ENCODE measurements around the gene S100A13.
"Not testable (repeated sequence)": the region's sequence is repeated elsewhere in the genome, so short reads cannot be mapped to it uniquely, and the experiment has no call there.

S100A13 gene

GRCh38 chr1:153602749-153603148, 24.6 kb downstream of the S100A13 start:
- no peak for DNase-seq

- DNase-seq, result no peak
Observed at GRCh38 chr1:153599847-153600246, 27.5 kb downstream of the S100A13 start.

- DNase-seq, result no peak
Observed at GRCh38 chr1:153598309-153599172, 28.8 kb downstream of the S100A13 start.

DNA sequence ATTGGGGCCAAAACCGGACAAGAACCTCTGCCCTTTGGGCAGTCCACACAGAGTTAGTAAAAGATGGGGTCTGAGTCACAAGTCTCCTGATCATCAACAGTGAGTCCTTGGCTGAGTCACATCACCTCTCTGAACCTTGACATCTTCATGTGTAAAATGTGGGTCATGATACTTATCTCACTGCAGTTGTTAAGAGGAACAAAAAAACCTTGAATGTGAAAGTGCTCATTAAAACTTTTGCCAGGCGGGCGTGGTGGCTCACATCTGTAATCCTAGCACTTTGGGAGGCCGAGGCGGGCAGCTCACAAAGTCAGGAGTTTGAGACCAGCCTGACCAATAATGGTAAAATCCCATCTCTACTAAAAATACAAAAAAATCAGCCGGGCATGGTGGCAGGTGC, 30.1 kb downstream of the S100A13 start:
- no peak for DNase-seq

- no peak for DNase-seq
Observed at GRCh38 chr1:153592748-153593147, 34.6 kb downstream of the S100A13 start.

- DNase-seq, result no peak
Observed at GRCh38 chr1:153588482-153588881, 38.8 kb downstream of the S100A13 start.

- not testable (repeated sequence) for DNase-seq
Observed at GRCh38 chr1:153588033-153588432, 39.3 kb downstream of the S100A13 start.

DNA sequence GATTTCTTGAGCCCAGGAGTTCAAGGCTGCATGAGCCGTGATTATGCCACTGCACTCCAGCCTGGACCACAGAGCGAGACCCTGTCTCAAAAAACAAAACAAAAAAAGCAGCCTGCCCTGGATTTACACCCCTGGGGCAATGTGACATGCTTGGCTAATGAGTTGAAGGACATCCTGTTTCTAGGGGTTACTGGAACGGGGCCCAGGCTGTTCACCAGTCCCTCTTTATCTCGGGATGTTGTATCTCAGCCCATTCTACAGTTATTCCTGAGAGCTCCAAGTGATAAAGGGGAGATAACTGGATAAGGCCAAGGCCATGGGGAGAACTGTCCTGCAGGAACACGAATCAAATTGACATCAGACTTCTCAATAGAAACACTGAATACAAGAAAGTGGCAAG, 40.0 kb downstream of the S100A13 start:
- no peak for DNase-seq

DNA sequence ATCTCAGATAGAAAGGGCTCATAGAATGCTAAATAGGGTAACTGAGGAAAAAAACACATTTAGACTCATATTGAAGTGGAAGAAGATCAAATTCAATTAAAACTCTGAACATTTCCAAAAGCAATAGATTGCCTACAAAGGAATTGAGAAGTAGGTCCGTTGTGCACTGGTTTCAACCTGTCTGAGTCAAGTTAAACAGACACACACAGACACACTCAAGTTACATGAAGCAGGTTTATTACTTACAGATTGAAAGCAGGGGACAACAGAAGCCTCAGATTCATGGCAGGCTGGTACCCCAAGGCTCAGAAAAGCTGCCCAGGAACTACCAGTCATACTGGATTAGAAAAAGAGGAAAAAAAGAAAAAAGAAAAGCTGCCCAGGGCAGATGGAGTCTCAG, 41.0 kb downstream of the S100A13 start:
- DNase-seq, result no peak

DNA sequence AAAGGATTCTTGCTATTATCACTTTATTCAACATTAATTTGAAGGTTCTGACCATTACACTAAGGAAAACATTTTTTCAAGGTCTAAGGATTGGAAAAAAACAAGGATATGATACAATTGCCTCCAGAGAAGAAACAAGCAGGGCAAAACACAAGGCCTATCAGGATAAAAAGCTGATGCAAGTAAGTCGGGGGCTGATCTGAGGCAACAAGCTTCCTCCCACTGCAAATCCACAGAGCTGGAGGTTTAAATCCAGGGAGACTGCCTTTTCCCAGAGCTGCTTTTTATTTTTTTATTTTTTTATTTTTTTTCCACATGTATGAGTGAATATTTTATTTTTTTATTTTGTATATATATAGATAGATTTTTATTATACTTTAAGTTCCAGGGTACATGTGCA, 42.3 kb downstream of the S100A13 start:
- DNase-seq, result no peak

GRCh38 chr1:153583976-153584375, 43.3 kb downstream of the S100A13 start:
- DNase-seq, result no peak

- DNase-seq, result not testable (repeated sequence)
Observed at GRCh38 chr1:153583514-153583913, 43.8 kb downstream of the S100A13 start.

- DNase-seq, result not testable (repeated sequence)
Observed at GRCh38 chr1:153582836-153583235, 44.5 kb downstream of the S100A13 start.

DNA sequence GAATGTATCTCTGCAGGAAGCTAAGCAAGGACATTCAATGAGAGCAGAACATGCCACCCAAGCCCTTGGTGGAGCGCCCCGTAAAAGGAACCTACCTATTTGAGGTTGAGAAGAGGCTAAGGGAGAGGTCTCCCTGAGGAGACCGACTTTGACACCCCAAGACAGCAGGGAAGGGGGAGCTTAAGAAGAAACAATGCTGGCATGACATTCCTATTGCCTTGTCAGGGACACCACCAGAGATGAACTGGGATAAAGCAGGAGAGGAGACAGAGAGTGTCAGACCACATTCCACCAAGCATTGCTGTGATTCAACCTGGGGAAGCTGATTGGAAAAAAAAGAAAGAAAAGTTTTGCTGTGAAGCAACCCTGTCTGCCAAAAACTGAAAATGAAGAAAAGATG, 48.4 kb downstream of the S100A13 start:
- DNase-seq, result no peak

- no peak for DNase-seq
Observed at GRCh38 chr1:153578490-153578889, 48.8 kb downstream of the S100A13 start.

DNA sequence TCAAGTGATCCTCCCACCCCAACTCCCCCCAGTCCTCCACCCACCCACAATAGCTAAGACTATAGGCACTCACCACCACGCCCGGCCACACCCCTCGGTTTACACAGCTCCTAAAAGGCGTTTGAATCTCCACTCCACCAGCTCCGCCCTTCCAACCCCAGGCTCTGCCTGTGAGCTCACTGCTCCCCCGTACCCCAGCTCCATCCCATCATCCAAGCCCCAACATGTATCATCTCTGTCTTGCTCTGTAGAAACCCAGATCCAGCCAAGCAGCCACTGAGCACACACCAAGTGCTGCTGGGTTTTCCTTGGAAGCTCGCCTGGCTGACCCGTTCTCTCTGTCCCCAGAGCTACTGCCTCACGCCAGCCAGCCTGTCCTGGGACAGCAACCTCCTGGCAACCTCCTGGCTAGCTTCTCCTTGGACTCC, 49.7 kb downstream of the S100A13 start:
- DNase-seq, result no peak

DNA sequence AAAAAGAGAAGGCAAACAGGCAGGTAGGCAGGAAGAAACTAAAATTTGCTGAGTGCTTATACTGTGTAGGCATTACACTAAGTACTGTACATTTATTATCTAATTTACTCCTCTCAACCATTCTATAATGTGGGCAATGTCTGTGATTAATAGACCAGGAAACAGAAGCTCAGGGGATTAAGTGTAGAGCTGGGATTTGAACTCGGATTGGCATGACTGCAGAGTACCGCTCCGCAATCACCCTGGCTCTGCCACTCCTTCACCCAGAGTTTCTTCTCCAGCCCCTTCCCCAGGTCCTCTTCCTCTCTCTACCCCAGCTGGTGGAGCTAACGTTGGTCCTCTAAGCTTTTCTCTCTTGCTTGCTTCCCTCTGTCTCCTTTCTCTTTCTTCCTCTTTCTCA, 50.2 kb downstream of the S100A13 start:
- no peak for DNase-seq

- not testable (repeated sequence) for DNase-seq
Observed at GRCh38 chr1:153575497-153575896, 51.8 kb downstream of the S100A13 start.

GRCh38 chr1:153575081-153575491, 52.2 kb downstream of the S100A13 start:
- not testable (repeated sequence) for DNase-seq

GRCh38 chr1:153573351-153573750, 54.0 kb downstream of the S100A13 start:
- DNase-seq, result no peak

GRCh38 chr1:153572569-153573015, 54.7 kb downstream of the S100A13 start:
- no peak for DNase-seq

DNA sequence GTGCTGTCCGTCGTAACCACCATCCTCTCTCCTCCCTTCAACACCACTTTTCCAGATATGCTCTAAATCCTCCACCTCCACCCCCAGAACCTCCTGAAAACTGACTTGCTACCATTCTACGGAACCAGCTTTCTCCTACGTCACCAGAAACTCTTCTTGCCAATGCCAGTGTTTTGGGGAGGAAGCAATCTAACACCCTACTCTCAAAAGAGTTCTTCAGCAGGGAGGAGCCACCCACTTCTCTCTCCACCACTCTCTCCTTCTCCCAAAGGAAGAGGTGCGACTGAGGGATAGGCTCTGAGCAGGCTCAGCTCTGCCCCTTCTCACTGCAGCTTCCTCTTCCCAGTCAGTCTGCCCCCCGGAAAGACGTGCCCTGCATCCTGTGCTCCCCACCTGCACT, 55.6 kb downstream of the S100A13 start:
- DNase-seq, result no peak

DNA sequence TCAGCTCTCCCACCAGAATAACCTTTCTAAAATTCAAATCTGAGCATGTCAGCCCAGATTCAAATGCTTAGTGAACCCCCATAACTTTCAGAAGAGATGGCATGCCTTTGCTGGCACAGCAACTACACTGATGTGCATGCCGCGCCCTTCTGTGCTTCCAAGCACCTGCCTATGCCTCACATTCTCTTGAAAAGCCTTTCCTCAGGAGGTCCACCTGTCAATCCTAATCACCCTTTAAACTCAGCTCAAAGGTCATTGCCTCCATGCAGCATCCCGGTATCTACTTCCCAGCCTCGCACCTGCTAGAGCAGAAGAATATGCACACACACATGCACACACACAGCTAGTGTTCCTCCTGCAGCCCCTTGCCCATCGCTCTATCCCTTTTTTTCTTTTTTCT, 56.4 kb downstream of the S100A13 start:
- DNase-seq, result no peak

GRCh38 chr1:153569465-153569864, 57.8 kb downstream of the S100A13 start:
- DNase-seq, result no peak
